AG20443 (cell line): ENCODE measurements around the gene CLEC4F.

Source experiments
- DNase-seq: peaks from one replicate; pipeline ENCODE4 v3.0.0; 2012; ENCODE audit warnings: low spot score, mixed read lengths

The CLEC4F gene

DNA sequence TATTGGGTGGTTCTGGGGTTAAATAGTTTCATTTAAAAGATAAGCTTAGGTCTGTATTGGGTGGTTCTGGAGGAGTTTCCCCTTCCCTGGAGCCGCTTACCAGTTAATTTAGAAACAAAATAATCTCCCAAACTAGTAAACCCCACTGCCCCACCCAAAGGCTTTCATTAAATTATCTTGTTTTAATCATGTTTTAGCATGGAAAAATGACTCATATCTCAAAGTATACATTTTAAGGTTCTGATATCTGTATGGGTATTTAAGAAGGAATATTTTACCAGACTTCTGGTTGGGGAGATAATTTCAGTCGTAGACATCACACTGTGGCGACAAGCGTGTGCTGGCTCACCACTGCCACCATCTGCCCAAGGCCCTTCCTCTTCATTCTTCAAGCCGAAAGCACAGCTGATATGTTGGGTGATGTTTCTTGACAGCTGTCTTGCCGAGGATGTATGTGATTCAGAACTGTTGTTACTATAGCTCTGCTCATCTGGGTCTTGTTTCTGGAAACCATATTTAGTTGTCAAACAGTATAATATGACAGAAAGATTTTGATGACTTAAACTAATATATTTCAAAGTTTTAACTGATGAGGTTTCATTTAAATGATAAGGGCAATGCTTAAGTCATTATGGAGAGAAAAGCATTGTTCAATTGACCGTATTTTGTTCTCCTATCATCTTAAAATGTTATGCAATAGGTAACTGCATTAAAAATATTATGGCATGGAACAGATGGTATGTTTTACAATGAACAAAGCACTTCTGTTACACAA is 35.1 kb downstream of the CLEC4F start:
- peak; percentile 53 for DNase-seq

DNA sequence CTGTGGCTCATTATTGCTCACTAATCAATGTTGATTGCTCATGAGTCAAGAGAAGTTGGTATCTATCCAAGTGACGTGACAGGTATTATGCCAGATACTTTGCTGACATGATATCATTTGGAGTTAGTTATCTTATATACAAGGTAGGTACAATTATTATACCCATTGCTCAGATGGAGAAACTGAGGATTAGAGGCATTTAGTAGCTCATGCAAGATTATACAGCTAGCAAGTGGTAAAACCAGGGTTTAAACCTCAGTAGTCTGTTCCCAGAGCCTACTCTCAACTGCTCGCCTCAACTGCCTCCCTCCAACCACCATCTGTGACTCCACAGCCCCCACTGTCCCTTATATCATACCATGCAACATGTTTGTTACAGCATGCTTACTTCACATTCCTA is 36.1 kb downstream of the CLEC4F start:
- DNase-seq: no peak

- peak; percentile 82 for DNase-seq
Measured at GRCh38 chr2:70779911-70780545, 40.4 kb downstream of the CLEC4F start.

- no peak for DNase-seq
Measured at GRCh38 chr2:70779491-70779890, 40.9 kb downstream of the CLEC4F start.

DNA sequence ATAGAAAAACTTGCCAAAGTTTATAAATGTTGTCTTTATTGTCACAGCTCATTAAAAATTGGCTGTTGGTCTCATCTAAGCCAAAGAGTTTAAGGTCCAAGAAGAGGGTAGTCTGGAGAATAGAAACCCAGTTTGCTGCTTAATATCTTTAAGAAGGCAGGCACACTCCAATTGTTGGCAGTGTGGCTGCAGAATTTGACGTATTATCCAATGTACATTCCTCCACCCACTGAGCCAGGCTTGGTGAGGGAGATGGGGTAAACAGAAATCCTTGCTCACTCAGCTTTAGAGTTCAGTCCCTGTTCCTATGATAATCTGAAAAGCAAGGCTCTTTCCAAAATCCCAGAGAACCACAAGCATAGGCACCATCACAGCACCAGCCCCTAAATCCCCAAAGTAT is 41.7 kb downstream of the CLEC4F start:
- no peak for DNase-seq

- no peak for DNase-seq
Measured at GRCh38 chr2:70777450-70777849, 42.9 kb downstream of the CLEC4F start.

- no peak for DNase-seq
Measured at GRCh38 chr2:70776266-70776665, 44.1 kb downstream of the CLEC4F start.

GRCh38 chr2:70775141-70775540 is 45.3 kb downstream of the CLEC4F start:
- no peak for DNase-seq

DNA sequence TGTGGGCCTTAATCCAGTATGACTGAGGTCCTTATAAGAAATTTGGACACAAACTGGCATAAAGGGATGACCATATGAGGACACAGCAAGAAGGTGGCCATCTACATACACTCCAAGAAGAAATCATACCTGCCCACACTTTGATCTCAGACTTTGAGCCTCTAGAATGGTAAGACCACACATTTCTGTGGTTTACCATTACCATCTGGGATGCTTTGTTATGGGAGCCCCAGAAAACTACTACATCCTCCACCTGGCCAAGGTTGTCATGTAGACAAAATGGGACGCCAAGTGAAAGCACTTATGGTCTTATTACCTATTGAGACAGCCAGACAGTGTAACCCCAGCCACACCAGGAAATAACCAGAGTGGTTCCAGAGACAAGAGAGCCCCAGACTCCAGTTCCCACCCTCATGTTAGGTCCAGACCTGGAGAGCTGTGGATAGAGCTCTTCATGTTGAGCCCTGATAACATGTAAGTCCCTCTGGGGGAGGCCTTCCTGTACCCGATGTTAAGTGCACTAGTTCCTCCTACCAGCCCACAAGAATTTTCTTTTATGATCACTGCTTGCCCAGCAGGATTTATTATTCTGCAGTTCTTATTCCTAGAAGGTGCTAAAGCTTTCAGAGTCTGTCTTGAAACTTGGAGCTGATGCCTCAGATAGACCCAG is 47.8 kb downstream of the CLEC4F start:
- no peak for DNase-seq

DNA sequence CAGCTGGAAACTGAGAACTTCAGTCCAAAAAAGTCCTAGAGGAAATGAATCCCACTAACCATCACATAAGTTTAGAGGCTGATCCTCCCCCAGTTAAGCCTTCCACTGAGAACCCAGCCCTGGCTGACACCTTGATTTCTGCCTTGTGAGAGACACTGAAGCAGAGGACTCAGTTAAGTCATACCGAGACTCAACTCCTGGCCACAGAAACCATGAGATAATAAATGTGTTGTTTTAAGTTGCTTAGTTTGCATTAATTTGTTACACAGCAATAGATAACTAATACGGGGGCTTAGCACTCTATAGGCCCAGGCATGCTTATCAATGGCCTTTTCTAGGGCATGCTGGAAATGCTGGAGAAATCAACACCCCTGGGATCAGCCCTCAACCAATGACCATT is 49.0 kb downstream of the CLEC4F start:
- no peak for DNase-seq

DNA sequence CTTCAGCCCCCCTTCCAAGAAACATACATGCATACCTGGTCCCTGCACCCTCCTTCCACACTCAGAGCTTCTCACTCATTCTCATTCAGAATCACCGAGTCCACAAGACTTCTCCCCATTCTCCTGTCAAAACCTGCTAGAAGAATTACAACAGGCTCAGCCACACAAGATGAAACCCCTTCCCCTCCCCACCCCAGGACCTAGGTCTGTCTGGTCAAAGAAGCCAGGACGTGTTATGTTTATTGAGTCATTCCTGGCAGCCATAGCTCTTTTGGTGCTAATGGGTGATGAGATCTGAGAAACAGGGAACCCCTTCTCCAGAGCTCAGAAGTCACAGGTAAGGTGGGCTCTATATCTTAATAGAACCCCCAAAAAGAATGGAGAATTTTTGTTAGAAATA is 50.9 kb downstream of the CLEC4F start:
- DNase-seq: no peak

- DNase-seq: no peak
Measured at GRCh38 chr2:70768590-70769085, 51.8 kb downstream of the CLEC4F start.

DNA sequence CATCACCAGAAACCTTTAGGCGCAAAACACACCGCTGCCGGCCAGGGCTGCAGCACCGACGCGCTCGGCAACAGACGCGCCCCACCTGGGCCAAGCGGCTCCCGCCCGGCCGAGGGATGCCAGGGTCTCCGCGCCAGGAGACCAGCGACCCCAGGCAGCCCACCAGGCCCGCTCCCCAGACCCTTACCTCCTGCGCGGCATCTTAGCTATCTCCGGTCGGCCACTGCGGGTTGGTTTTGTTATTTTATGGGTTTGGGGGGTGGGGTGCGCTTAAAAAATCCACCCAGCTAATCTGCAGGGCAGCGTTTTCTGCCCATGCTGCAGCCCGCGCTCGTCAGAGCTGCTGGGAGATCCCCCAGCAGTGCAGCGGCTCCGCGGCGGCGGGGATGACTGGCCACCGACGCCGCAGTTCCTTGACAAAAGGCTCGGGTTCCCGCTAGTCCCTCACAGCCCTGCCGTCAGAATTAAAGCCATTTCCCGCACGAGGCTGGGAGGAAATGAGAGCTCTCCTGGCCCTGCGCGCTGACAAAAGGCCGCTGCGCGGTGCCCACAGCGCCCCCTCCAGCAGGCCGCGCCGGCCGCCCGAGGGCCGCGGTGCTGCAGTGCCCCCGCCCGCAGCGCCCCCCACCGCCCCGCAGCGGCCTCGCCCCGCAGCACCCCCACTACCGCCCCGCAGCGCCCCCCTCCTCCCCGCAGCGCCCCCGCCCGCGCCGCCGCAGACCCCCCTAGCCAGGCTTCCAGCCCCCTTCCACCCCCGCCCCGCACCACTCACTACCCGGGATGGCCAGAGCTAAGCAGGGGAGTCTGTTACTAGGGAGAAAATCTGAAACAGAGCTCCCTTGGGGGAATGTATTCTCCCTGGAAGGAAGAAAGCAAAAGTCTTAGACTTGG is 52.5 kb downstream of the CLEC4F start, which contains the start of gene ADD2:
ADD2 (minus strand) TSS at position 502 of the 891 bp plus-strand sequence. CDS start 61,792 bp downstream, outside the sequence.
- peak; percentile 69 for DNase-seq

- peak; percentile 22 for DNase-seq
Measured at GRCh38 chr2:70767079-70767698, 53.2 kb downstream of the CLEC4F start.

GRCh38 chr2:70766357-70767078 is 53.9 kb downstream of the CLEC4F start:
- no peak for DNase-seq

DNA sequence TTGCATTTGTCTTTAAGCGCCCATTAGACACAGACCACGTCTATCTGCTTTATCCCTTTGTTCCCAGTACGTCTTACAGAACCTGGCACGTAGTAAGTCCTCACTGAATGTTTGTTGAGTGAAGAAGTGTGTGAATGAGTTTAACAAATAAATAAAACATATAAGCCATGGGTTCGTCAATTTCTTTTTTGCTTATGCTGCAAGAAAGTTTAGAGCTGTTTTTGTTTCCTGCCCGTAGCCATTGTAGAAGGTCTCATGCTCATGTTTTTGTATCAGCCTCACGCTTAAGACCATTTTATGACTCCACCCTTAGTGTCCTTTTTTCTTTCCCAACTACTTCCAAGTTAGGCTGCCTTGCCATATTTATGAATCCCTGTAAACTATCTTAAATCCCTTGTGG is 54.9 kb downstream of the CLEC4F start:
- no peak for DNase-seq

- DNase-seq: no peak
Measured at GRCh38 chr2:70759446-70759845, 61.0 kb downstream of the CLEC4F start.
